ENCODE results near the gene GABARAPL2.

- TF ChIP-seq ZNF768 (tag by site-specific recombination; IDR thresholded peaks at IDR 0.05) (no peak), ZNF114 (tag by site-specific recombination; IDR thresholded peaks at IDR 0.05) (no peak), YY1 (tag by site-specific recombination; IDR thresholded peaks at IDR 0.05) (no peak), ZNF138 (tag by site-specific recombination; IDR thresholded peaks at IDR 0.05; ENCODE audit: borderline replicate concordance) (no peak), CTCF (tag by site-specific recombination; IDR thresholded peaks at IDR 0.05) (0 out of 2 replicates have a peak, but pooled peaks have one; percentile 13), ZNF561 (tag by site-specific recombination; IDR thresholded peaks at IDR 0.05; ENCODE audit: borderline replicate concordance) (peak; percentile 98), ZNF155 (tag by site-specific recombination; IDR thresholded peaks at IDR 0.05) (no peak), ZNF18 (tag by site-specific recombination; IDR thresholded peaks at IDR 0.05) (no peak), ZFP3 (tag by site-specific recombination; IDR thresholded peaks at IDR 0.05; ENCODE audit: low read depth) (no peak)
Observed at GRCh38 chr16:75622761-75623605, 56.8 kb downstream of the GABARAPL2 start, which contains the start of gene ADAT1.

All from HEK293 (cell line).